HepG2 (cell line): ENCODE measurements around the gene SELENOM. TPM values are rescaled to one million over a fixed set of nuclear protein-coding genes. Genes with fewer than 3 reads are reported as not detected.

ENCODE experiments used
- AHR ChIP-seq: IDR thresholded peaks from 2 replicates; pipeline ENCODE4 v1.6.1; 2018; ENCODE audit warnings: missing genetic modification reagents, missing compliant biosample characterization
- DR1 ChIP-seq: sonication (generic); formaldehyde crosslinking; IDR thresholded peaks from 2 replicates; pipeline ENCODE4 v1.8.0; 2021; ENCODE audit warnings: mild to moderate bottlenecking, missing genetic modification reagents, inconsistent platforms
- FOXK1 ChIP-seq: sonication (generic); formaldehyde crosslinking; IDR thresholded peaks from 2 replicates; pipeline ENCODE4 v1.4.0; 2020; ENCODE audit warnings: low read depth, missing genetic modification reagents, borderline replicate concordance
- FOXM1 ChIP-seq: sonication (generic); formaldehyde crosslinking; IDR thresholded peaks from 2 replicates; pipeline ENCODE4 v1.5.0; 2020; ENCODE audit warnings: missing genetic modification reagents
- FOXO1 ChIP-seq: sonication (generic); formaldehyde crosslinking; IDR thresholded peaks from 2 replicates; pipeline ENCODE4 v1.4.0; 2020; ENCODE audit warnings: missing genetic modification reagents
- ISL2 ChIP-seq: sonication (generic); formaldehyde crosslinking; IDR thresholded peaks from 2 replicates; pipeline ENCODE4 v1.5.0; 2020; ENCODE audit warnings: missing genetic modification reagents
- KMT2B ChIP-seq: IDR thresholded peaks from 2 replicates; pipeline ENCODE4 v1.6.1; 2016; ENCODE audit warnings: missing genetic modification reagents, missing compliant biosample characterization
- ONECUT2 ChIP-seq: sonication (generic); formaldehyde crosslinking; IDR thresholded peaks from 2 replicates; pipeline ENCODE4 v1.4.0; 2020; ENCODE audit warnings: missing genetic modification reagents
- PHF5A ChIP-seq: IDR thresholded peaks from one replicate; pipeline ENCODE4 v1.6.1; 2018; ENCODE audit warnings: low read depth, missing genetic modification reagents; ENCODE audit not compliant: unreplicated experiment
- RNF2 ChIP-seq: fragments of 450-650 bp; conservative IDR thresholded peaks from 2 replicates; pipeline ENCODE4 v1.6.1; 2016; ENCODE audit warnings: low read depth
- SALL2 ChIP-seq: sonication (generic); formaldehyde crosslinking; IDR thresholded peaks from 2 replicates; pipeline ENCODE4 v1.8.1; 2023; ENCODE audit warnings: mild to moderate bottlenecking, missing genetic modification reagents, inconsistent platforms
- SIN3B ChIP-seq: fragments of 150-350 bp; IDR thresholded peaks from 2 replicates; pipeline ENCODE4 v1.6.1; 2014; ENCODE audit warnings: low read length
- SMARCC2 ChIP-seq: fragments of 450-650 bp; IDR thresholded peaks from 2 replicates; pipeline ENCODE4 v1.6.1; 2017; ENCODE audit warnings: antibody characterized with exemption, mild to moderate bottlenecking
- SNAPC2 ChIP-seq: sonication (generic); formaldehyde crosslinking; IDR thresholded peaks from 2 replicates; pipeline ENCODE4 v1.8.1; 2022; ENCODE audit warnings: mild to moderate bottlenecking, missing genetic modification reagents
- SPEN ChIP-seq: sonication (generic); formaldehyde crosslinking; IDR thresholded peaks from 2 replicates; pipeline ENCODE4 v1.5.1; 2020; ENCODE audit warnings: low read depth, mild to moderate bottlenecking, missing genetic modification reagents
- THAP8 ChIP-seq: sonication (generic); formaldehyde crosslinking; IDR thresholded peaks from 2 replicates; pipeline ENCODE4 v1.5.1; 2020; ENCODE audit warnings: missing genetic modification reagents, mild to moderate bottlenecking, borderline replicate concordance
- TOE1 ChIP-seq: sonication (generic); formaldehyde crosslinking; IDR thresholded peaks from 2 replicates; pipeline ENCODE4 v1.4.0; 2020; ENCODE audit warnings: mild to moderate bottlenecking, missing genetic modification reagents
- U2AF1 ChIP-seq: fragments of 200-400 bp; formaldehyde crosslinking; optimal IDR thresholded peaks from 2 replicates; pipeline ENCODE3; 2017; ENCODE audit warnings: mild to moderate bottlenecking, low read depth, low read length
- ZBTB14 ChIP-seq: sonication (generic); formaldehyde crosslinking; IDR thresholded peaks from 2 replicates; pipeline ENCODE4 v1.4.0; 2020; ENCODE audit warnings: missing genetic modification reagents
- ZBTB8A ChIP-seq: sonication (generic); formaldehyde crosslinking; IDR thresholded peaks from 2 replicates; pipeline ENCODE4 v1.4.0; 2020; ENCODE audit warnings: mild to moderate bottlenecking, low read depth, missing genetic modification reagents, borderline replicate concordance
- ZFP36L1 ChIP-seq: sonication (generic); formaldehyde crosslinking; IDR thresholded peaks from 2 replicates; pipeline ENCODE4 v1.8.0; 2022; ENCODE audit warnings: mild to moderate bottlenecking, missing genetic modification reagents, moderate library complexity
- ZNF20 ChIP-seq: sonication (generic); formaldehyde crosslinking; IDR thresholded peaks from 2 replicates; pipeline ENCODE4 v1.4.0; 2020; ENCODE audit warnings: mild to moderate bottlenecking, moderate library complexity, missing genetic modification reagents
- ZNF24 ChIP-seq: fragments of 450-650 bp; IDR thresholded peaks from 2 replicates; pipeline ENCODE4 v1.6.1; 2017; ENCODE audit warnings: antibody characterized with exemption, mild to moderate bottlenecking
- ZNF263 ChIP-seq: sonication (generic); formaldehyde crosslinking; IDR thresholded peaks from 2 replicates; pipeline ENCODE4 v1.4.0; 2020; ENCODE audit warnings: missing genetic modification reagents
- ZNF282 ChIP-seq: fragments of 450-650 bp; IDR thresholded peaks from 2 replicates; pipeline ENCODE4 v1.6.1; 2018; ENCODE audit not compliant: partially characterized antibody
- ZNF354B ChIP-seq: sonication (generic); formaldehyde crosslinking; IDR thresholded peaks from 2 replicates; pipeline ENCODE4 v1.8.0; 2022; ENCODE audit warnings: mild to moderate bottlenecking, missing genetic modification reagents
- ZNF367 ChIP-seq: sonication (generic); formaldehyde crosslinking; IDR thresholded peaks from 2 replicates; pipeline ENCODE4 v1.4.0; 2020; ENCODE audit warnings: missing genetic modification reagents, borderline replicate concordance
- ZNF432 ChIP-seq: sonication (generic); formaldehyde crosslinking; IDR thresholded peaks from 2 replicates; pipeline ENCODE4 v1.5.0; 2020; ENCODE audit warnings: missing genetic modification reagents, mild to moderate bottlenecking, borderline replicate concordance
- ZNF572 ChIP-seq: sonication (generic); formaldehyde crosslinking; IDR thresholded peaks from 2 replicates; pipeline ENCODE4 v1.5.1; 2020; ENCODE audit warnings: mild to moderate bottlenecking, missing genetic modification reagents
- ZNF776 ChIP-seq: sonication (generic); formaldehyde crosslinking; IDR thresholded peaks from 2 replicates; pipeline ENCODE4 v1.4.0; 2020; ENCODE audit warnings: mild to moderate bottlenecking, missing genetic modification reagents
- ZSCAN30 ChIP-seq: sonication (generic); formaldehyde crosslinking; IDR thresholded peaks from 2 replicates; pipeline ENCODE4 v1.5.0; 2020; ENCODE audit warnings: mild to moderate bottlenecking, missing genetic modification reagents
- polyA plus RNA-seq, 8 experiments: library from polyadenylated mRNA; depleted of rRNA in 3 of 8; stranded (reverse) in 7 of 8; unstranded in 1 of 8; fragments of >200 nt; fragmentation: Illumina TruSeq in 4 of 8; extraction: Trizol in 4 of 8; gene quantifications; 2 replicates each; pipeline versions ENCODE4 v1.2.1 to v1.2.3, GENCODE V29; 2011 to 2016; ENCODE audit warnings: low read depth in 4 of 8, missing spikeins in 1 of 8, mixed read lengths in 1 of 8; ENCODE audit not compliant: insufficient read depth in 1 of 8
- total RNA-seq, 5 experiments: library from RNA; depleted of rRNA; stranded (reverse); fragments of >200 nt; fragmentation: Illumina TruSeq; extraction: Trizol; gene quantifications; 2 replicates each; pipeline ENCODE4 v1.2.3, GENCODE V29; 2016; ENCODE audit warnings: low read depth in 1 of 5
- TF ChIP-seq, protein P1 (sequence below): sonication (generic); formaldehyde crosslinking; conservative IDR thresholded peaks from 2 replicates; pipeline ENCODE4 v1.8.1; 2023; ENCODE audit warnings: missing genetic modification reagents

The SELENOM gene
- total and polyA plus RNA-seq, 2 of the 13 experiments (the other 11 are each of a cell fraction or from before 2014, with no cell fraction given): 4.1 to 4.3 TPM

- no peak for TF ChIP-seq THAP8
- no peak for TF ChIP-seq SALL2 (CRISPR knock-in tag)
- TF ChIP-seq SIN3B: no peak; the same call in 1 of the 2 replicates
- no peak for TF ChIP-seq ZNF282
- TF ChIP-seq ZFP36L1 (CRISPR knock-in tag): no peak
- TF ChIP-seq PHF5A: no peak
- TF ChIP-seq ZBTB8A (CRISPR knock-in tag): no peak
- TF ChIP-seq ZNF367 (CRISPR knock-in tag): no peak
- no peak for TF ChIP-seq DR1 (CRISPR knock-in tag)
- peak; percentile 98; the same call in 1 of the 2 replicates for TF ChIP-seq FOXK1 (CRISPR knock-in tag)
- peak; percentile 86 for TF ChIP-seq SPEN (CRISPR knock-in tag)
- TF ChIP-seq FOXM1 (CRISPR knock-in tag): no peak
- TF ChIP-seq ZNF354B (CRISPR knock-in tag): no peak
- TF ChIP-seq ZNF24: 0 out of 2 replicates have a peak, but pooled peaks have one; percentile 6
- peak; percentile 77; the same call in 1 of the 2 replicates for TF ChIP-seq AHR (CRISPR knock-in tag)
- peak; percentile 75; the same call in 1 of the 2 replicates for TF ChIP-seq ISL2 (CRISPR knock-in tag)
- no peak for TF ChIP-seq ZBTB14 (CRISPR knock-in tag)
- TF ChIP-seq FOXO1 (CRISPR knock-in tag): peak; percentile 100
- no peak for TF ChIP-seq TOE1 (CRISPR knock-in tag)
- TF ChIP-seq ZNF572 (CRISPR knock-in tag): no peak
- no peak for TF ChIP-seq SMARCC2
- TF ChIP-seq SNAPC2 (CRISPR knock-in tag): 0 out of 2 replicates have a peak, but pooled peaks have one; percentile 51
- peak; percentile 75 for TF ChIP-seq KMT2B
- no peak for TF ChIP-seq ZNF432 (CRISPR knock-in tag)
- no peak for TF ChIP-seq ZSCAN30
- TF ChIP-seq U2AF1: no peak
- TF ChIP-seq ZNF776: no peak
- no peak for TF ChIP-seq RNF2
- no peak for TF ChIP-seq ZNF20
- 0 out of 2 replicates have a peak, but pooled peaks have one; percentile 43 for TF ChIP-seq ZNF263 (CRISPR knock-in tag)
- TF ChIP-seq, protein P1, sequence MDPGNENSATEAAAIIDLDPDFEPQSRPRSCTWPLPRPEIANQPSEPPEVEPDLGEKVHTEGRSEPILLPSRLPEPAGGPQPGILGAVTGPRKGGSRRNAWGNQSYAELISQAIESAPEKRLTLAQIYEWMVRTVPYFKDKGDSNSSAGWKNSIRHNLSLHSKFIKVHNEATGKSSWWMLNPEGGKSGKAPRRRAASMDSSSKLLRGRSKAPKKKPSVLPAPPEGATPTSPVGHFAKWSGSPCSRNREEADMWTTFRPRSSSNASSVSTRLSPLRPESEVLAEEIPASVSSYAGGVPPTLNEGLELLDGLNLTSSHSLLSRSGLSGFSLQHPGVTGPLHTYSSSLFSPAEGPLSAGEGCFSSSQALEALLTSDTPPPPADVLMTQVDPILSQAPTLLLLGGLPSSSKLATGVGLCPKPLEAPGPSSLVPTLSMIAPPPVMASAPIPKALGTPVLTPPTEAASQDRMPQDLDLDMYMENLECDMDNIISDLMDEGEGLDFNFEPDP (CRISPR knock-in tag): no peak
- no peak for TF ChIP-seq ONECUT2 (CRISPR knock-in tag)
These were observed 51.7 kb downstream of the SELENOM start (continued) for GRCh38 chr22:31055635-31056159.
